HL-60 (cell line): ENCODE results near the gene UBQLN1.

Experiments
- CTCF ChIP-seq: IDR thresholded peaks from one replicate; pipeline ENCODE4 v1.5.1; 2011; ENCODE audit warnings: low read length, control low read depth, inconsistent platforms; ENCODE audit not compliant: insufficient read depth
- GABPA ChIP-seq: IDR thresholded peaks from 2 replicates; pipeline ENCODE4 v1.6.1; 2012; ENCODE audit warnings: low read depth

- TF ChIP-seq GABPA (no peak), CTCF (no peak)
These were observed 74.5 kb downstream of the UBQLN1 start for GRCh38 chr9:83633255-83633654.
